ENCODE measurements around the gene ITSN2. TPM values are rescaled to one million over a fixed set of nuclear protein-coding genes. Genes with fewer than 3 reads are reported as not detected.

Gene ITSN2
- polyA plus RNA-seq, 1 donor from 2014 or later: 10.6 TPM

DNA sequence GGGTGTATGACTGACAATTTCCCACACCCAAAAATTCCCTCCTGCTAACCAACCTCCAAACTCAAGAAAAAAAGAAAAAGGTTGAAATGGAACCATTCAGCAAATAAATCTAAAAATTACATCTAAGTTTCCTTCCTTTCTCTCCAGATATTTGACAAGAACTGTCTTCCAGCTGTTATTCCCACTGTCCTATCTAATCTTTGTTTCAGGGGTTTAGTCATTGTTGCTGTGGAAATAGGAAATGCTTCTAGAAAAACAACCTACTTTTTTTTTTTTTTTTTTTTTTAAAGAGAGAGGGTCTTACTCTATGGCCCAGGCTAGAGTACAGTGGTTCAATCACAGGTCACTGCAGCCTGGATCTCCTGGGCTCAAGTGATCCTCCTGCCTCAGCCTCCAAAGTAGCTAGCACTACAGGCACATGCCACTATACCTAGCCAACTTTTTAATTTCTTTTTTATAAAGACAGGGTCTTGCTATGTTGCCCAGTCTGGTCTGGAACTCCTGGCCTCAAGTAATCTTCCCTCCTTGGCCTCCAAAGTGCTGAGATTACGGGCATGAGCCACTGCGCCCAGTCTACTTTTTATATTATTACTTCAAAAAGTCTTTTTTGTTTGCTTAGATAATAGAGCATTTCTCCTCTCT is 88.1 kb downstream of the ITSN2 start:
- no peak overlapping the region for H3K9ac ChIP-seq (ENCODE audit: low read length)
- no peak overlapping the region for H3K4me3 ChIP-seq (ENCODE audit: low read length)
- H3K27ac ChIP-seq (ENCODE audit: low read length): no peak overlapping the region
- peaks cover 5% of the 10 kb centered on the region for H3K36me3 ChIP-seq (ENCODE audit: insufficient read depth, low read length)
- TF ChIP-seq EZH2 (IDR thresholded peaks at IDR 0.05; ENCODE audit: borderline replicate concordance, insufficient read depth, low read length, poor library complexity, severe bottlenecking) (no peak), EP300 (conservative IDR thresholded peaks at IDR 0.05; ENCODE audit: poor library complexity, severe bottlenecking) (no peak), TAF1 (IDR thresholded peaks at IDR 0.05; ENCODE audit: low read depth) (no peak), SMC3 (conservative IDR thresholded peaks at IDR 0.05; ENCODE audit: poor library complexity) (no peak), POLR2AphosphoS5 (IDR thresholded peaks at IDR 0.05) (no peak), MXI1 (conservative IDR thresholded peaks at IDR 0.05; ENCODE audit: poor library complexity, severe bottlenecking) (no peak), RAD21 (conservative IDR thresholded peaks at IDR 0.05) (no peak)
- TF ChIP-seq, protein P1, sequence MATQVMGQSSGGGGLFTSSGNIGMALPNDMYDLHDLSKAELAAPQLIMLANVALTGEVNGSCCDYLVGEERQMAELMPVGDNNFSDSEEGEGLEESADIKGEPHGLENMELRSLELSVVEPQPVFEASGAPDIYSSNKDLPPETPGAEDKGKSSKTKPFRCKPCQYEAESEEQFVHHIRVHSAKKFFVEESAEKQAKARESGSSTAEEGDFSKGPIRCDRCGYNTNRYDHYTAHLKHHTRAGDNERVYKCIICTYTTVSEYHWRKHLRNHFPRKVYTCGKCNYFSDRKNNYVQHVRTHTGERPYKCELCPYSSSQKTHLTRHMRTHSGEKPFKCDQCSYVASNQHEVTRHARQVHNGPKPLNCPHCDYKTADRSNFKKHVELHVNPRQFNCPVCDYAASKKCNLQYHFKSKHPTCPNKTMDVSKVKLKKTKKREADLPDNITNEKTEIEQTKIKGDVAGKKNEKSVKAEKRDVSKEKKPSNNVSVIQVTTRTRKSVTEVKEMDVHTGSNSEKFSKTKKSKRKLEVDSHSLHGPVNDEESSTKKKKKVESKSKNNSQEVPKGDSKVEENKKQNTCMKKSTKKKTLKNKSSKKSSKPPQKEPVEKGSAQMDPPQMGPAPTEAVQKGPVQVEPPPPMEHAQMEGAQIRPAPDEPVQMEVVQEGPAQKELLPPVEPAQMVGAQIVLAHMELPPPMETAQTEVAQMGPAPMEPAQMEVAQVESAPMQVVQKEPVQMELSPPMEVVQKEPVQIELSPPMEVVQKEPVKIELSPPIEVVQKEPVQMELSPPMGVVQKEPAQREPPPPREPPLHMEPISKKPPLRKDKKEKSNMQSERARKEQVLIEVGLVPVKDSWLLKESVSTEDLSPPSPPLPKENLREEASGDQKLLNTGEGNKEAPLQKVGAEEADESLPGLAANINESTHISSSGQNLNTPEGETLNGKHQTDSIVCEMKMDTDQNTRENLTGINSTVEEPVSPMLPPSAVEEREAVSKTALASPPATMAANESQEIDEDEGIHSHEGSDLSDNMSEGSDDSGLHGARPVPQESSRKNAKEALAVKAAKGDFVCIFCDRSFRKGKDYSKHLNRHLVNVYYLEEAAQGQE (IDR thresholded peaks at IDR 0.05; ENCODE audit: borderline replicate concordance): no peak
- TF ChIP-seq, protein P2, sequence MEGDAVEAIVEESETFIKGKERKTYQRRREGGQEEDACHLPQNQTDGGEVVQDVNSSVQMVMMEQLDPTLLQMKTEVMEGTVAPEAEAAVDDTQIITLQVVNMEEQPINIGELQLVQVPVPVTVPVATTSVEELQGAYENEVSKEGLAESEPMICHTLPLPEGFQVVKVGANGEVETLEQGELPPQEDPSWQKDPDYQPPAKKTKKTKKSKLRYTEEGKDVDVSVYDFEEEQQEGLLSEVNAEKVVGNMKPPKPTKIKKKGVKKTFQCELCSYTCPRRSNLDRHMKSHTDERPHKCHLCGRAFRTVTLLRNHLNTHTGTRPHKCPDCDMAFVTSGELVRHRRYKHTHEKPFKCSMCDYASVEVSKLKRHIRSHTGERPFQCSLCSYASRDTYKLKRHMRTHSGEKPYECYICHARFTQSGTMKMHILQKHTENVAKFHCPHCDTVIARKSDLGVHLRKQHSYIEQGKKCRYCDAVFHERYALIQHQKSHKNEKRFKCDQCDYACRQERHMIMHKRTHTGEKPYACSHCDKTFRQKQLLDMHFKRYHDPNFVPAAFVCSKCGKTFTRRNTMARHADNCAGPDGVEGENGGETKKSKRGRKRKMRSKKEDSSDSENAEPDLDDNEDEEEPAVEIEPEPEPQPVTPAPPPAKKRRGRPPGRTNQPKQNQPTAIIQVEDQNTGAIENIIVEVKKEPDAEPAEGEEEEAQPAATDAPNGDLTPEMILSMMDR (IDR thresholded peaks at IDR 0.05; ENCODE audit: poor library complexity, severe bottlenecking): no peak
- H3K9me2 ChIP-seq (ENCODE audit: insufficient read depth, low read length): no peaks in the 10 kb centered on the region
- no peaks in the 10 kb centered on the region for H3K79me2 ChIP-seq (replicated peaks; ENCODE audit: insufficient read depth, low read length)
- no peaks in the 10 kb centered on the region for H3F3A ChIP-seq (ENCODE audit: insufficient read depth, low read length, poor library complexity, severe bottlenecking)
- H3K9me3 ChIP-seq (ENCODE audit: low read length): no peaks in the 10 kb centered on the region
- H4K20me1 ChIP-seq (ENCODE audit: insufficient read depth): no peaks in the 10 kb centered on the region
- H2AFZ ChIP-seq (ENCODE audit: low read depth, low read length): no peak overlapping the region
- H3K27me3 ChIP-seq (ENCODE audit: insufficient read depth, low read depth, low read length): no peaks in the 10 kb centered on the region
- no peak overlapping the region for H3K4me2 ChIP-seq (ENCODE audit: low read length)

DNA sequence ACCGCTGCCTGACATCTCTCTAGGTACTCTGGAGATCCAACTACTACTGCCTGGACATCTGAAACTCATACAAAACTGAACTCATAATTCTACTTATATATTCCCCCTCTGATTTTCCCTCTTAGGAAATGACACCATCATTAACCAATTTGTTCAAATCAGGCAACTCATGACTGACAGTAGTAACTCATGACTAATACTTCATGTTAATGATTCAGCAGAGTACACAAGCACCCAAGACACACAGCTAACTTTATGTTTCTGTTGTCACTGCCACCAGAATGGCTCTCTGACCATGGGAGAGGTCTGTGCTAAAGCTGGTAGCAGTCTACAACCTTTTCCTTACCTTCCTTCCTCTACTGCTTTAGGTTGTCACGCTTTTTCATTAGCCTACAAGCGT is 91.1 kb downstream of the ITSN2 start:
- Histone ChIP-seq H3K4me2 (ENCODE audit: low read length) (no peak overlapping the region), H3K36me3 (ENCODE audit: insufficient read depth, low read length) (peaks cover 5% of the 10 kb centered on the region), H3K4me3 (ENCODE audit: low read length) (no peak overlapping the region), H3K9me3 (ENCODE audit: low read length) (no peaks in the 10 kb centered on the region), H4K20me1 (ENCODE audit: insufficient read depth) (no peaks in the 10 kb centered on the region), H2AFZ (ENCODE audit: low read depth, low read length) (no peak overlapping the region), H3K9me2 (ENCODE audit: insufficient read depth, low read length) (no peaks in the 10 kb centered on the region), H3K27ac (ENCODE audit: low read length) (no peak overlapping the region), H3K79me2 (replicated peaks; ENCODE audit: insufficient read depth, low read length) (no peaks in the 10 kb centered on the region), H3K9ac (ENCODE audit: low read length) (no peak overlapping the region), H3F3A (ENCODE audit: insufficient read depth, low read length, poor library complexity, severe bottlenecking) (no peaks in the 10 kb centered on the region), H3K27me3 (ENCODE audit: insufficient read depth, low read depth, low read length) (no peaks in the 10 kb centered on the region)
- TF ChIP-seq EP300 (conservative IDR thresholded peaks at IDR 0.05; ENCODE audit: poor library complexity, severe bottlenecking): no peak
- TF ChIP-seq, protein P2 (IDR thresholded peaks at IDR 0.05; ENCODE audit: poor library complexity, severe bottlenecking): no peak
- no peak for TF ChIP-seq EZH2 (IDR thresholded peaks at IDR 0.05; ENCODE audit: borderline replicate concordance, insufficient read depth, low read length, poor library complexity, severe bottlenecking)
- TF ChIP-seq, protein P1 (IDR thresholded peaks at IDR 0.05; ENCODE audit: borderline replicate concordance): no peak
- no peak for TF ChIP-seq RAD21 (conservative IDR thresholded peaks at IDR 0.05)
- TF ChIP-seq MXI1 (conservative IDR thresholded peaks at IDR 0.05; ENCODE audit: poor library complexity, severe bottlenecking): no peak
- no peak for TF ChIP-seq POLR2AphosphoS5 (IDR thresholded peaks at IDR 0.05)
- no peak for TF ChIP-seq SMC3 (conservative IDR thresholded peaks at IDR 0.05; ENCODE audit: poor library complexity)
- TF ChIP-seq TAF1 (IDR thresholded peaks at IDR 0.05; ENCODE audit: low read depth): no peak
